ENCODE measurements around the gene NAALADL2. TPM values are rescaled to one million over a fixed set of nuclear protein-coding genes. Genes with fewer than 3 reads are reported as not detected.

Gene NAALADL2
- total and polyA plus RNA-seq, 9 of the 15 experiments (the other 6 are each of a cell fraction or from before 2014, with no cell fraction given) = 0.29 to 1.1 (median 0.79) TPM; not detected in 1

GRCh38 chr3:175335229-175335628 is 476.1 kb downstream of the NAALADL2 start:
- ATAC-seq = no peak
- Histone ChIP-seq H3K4me1 (replicated peaks in 1 of 2; ENCODE audit: control insufficient read depth in 2 of 2, insufficient read depth in 2 of 2, low read length in 2 of 2) (no peaks in the 10 kb centered on the region), H3K9me3 (replicated peaks; ENCODE audit: control insufficient read depth, insufficient read depth, low read depth, low read length) (no peaks in the 10 kb centered on the region), H3K36me3 (ENCODE audit: control insufficient read depth, insufficient read depth, low read length) (no peaks in the 10 kb centered on the region), H3K4me2 (ENCODE audit: insufficient read depth, low read length) (no peak overlapping the region), H3K79me2 (ENCODE audit: control insufficient read depth, insufficient read depth, low read length) (no peaks in the 10 kb centered on the region), H3K27me3 (ENCODE audit: control insufficient read depth in 2 of 2, insufficient read depth in 2 of 2, low read length in 2 of 2) (no peaks in the 10 kb centered on the region), H3K9me1 (ENCODE audit: control insufficient read depth, insufficient read depth, low read length) (no peaks in the 10 kb centered on the region), H2AFZ (ENCODE audit: low read depth, low read length) (no peak overlapping the region), H3K4me3 (no peak overlapping the region), H3K9ac (ENCODE audit: insufficient read depth in 1 of 2, low read depth in 2 of 2, low read length in 2 of 2) (no peak overlapping the region), H3K27ac (ENCODE audit: extremely low read depth, low read depth, low read length) (no peak overlapping the region), H4K20me1 (replicated peaks; ENCODE audit: control insufficient read depth, insufficient read depth, low read length) (no peaks in the 10 kb centered on the region)
- FAIRE-seq = no peak
- ChIA-PET POLR2A (no interaction called here), CTCF (ENCODE audit: low intra/inter-chr PET ratio) (no interaction called here)
- no TSS peak for BruUV-seq (replicated peaks)
- intact Hi-C loops (cut with micrococcal nuclease) = no loop called here
- no peak for TF ChIP-seq MTF1 (CRISPR knock-in tag; IDR thresholded peaks at IDR 0.05; ENCODE audit: borderline replicate concordance)
- TF ChIP-seq ZNF140 (CRISPR knock-in tag; IDR thresholded peaks at IDR 0.05) = no peak
- no peak for TF ChIP-seq CBFB (CRISPR knock-in tag; IDR thresholded peaks at IDR 0.05)
- no peak for TF ChIP-seq RNF2 (IDR thresholded peaks at IDR 0.05)
- TF ChIP-seq SMAD2 (IDR thresholded peaks at IDR 0.05; ENCODE audit: low read depth, low read length) = no peak
- TF ChIP-seq IFI16 (CRISPR knock-in tag; IDR thresholded peaks at IDR 0.05) = no peak
- TF ChIP-seq HDAC2 (IDR thresholded peaks at IDR 0.05) = no peak
- TF ChIP-seq GMEB1 (CRISPR knock-in tag; IDR thresholded peaks at IDR 0.05) = no peak
- TF ChIP-seq PBX2 (CRISPR knock-in tag; IDR thresholded peaks at IDR 0.05; ENCODE audit: low read depth) = no peak
- TF ChIP-seq PBX2 (tag; conservative IDR thresholded peaks at IDR 0.05; ENCODE audit: low read depth) = no peak
- TF ChIP-seq SMAD1 (IDR thresholded peaks at IDR 0.05; ENCODE audit: low read depth, low read length, partially characterized antibody) = no peak
- TF ChIP-seq, protein P1, sequence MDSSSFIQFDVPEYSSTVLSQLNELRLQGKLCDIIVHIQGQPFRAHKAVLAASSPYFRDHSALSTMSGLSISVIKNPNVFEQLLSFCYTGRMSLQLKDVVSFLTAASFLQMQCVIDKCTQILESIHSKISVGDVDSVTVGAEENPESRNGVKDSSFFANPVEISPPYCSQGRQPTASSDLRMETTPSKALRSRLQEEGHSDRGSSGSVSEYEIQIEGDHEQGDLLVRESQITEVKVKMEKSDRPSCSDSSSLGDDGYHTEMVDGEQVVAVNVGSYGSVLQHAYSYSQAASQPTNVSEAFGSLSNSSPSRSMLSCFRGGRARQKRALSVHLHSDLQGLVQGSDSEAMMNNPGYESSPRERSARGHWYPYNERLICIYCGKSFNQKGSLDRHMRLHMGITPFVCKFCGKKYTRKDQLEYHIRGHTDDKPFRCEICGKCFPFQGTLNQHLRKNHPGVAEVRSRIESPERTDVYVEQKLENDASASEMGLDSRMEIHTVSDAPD (CRISPR knock-in tag; IDR thresholded peaks at IDR 0.05) = no peak
- TF ChIP-seq PPARD (CRISPR knock-in tag; IDR thresholded peaks at IDR 0.05) = no peak
- no peak for TF ChIP-seq ZBTB17 (CRISPR knock-in tag; IDR thresholded peaks at IDR 0.05)
- no peak for TF ChIP-seq ZBTB8A (IDR thresholded peaks at IDR 0.05; ENCODE audit: partially characterized antibody)
- 0% methylated on average over 2 of the region's 2 CpGs for WGBS (ENCODE audit: insufficient coverage, low coverage, missing lambda C conversion rate)
- DNase-seq (ENCODE audit: extremely low read depth in 1 of 4, low spot score in 3 of 4) = no peak
- in situ Hi-C loops (cut with MboI) = no loop called here
